HG02938 (cell line): ENCODE results near the gene PITRM1.
"Not testable (repeated sequence)": the region's sequence is repeated elsewhere in the genome, so short reads cannot be mapped to it uniquely, and the experiment has no call there.

Experiments used
- ATAC-seq: cut with Tn5 transposase; IDR thresholded peaks from one replicate; pipeline ENCODE4 v1.9.1; 2021; ENCODE audit warnings: mild to moderate bottlenecking, moderate library complexity; ENCODE audit not compliant: unreplicated experiment

PITRM1 gene

DNA sequence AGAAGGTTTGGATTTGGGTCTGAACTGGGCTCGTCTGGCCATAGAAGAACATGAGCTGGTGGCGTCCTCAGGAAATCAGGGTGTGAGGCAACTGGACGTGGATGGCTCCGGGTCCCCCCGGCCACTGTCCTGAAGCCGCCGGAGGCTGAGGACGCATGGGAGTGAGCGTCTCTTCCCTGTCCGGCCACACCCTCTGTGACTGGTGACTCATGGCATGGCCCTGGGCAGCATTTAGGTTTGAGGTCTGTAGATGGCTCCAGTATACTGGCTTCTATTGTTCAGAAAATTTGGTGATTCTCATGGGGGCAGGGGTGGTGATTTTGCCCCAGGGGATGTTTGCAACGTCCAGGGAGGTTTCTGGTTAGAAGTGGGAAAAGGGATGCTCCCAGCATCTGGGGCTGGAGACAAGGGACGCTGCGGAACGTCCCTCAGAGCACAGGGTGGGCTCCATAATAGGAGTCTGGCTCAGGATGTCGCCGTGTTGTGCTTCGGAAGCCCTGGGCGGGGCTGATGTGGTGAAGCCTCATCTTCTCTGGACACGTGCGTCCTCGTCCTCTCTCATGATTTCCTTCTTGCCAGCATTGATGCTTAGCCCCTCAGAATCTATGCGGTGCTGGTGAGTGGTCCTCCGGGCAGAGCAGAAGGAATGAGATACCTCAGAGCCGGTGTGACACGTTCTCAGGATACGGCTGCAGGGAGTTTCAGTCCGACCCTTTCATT is 49.9 kb downstream of the PITRM1 start:
- no peak for ATAC-seq

DNA sequence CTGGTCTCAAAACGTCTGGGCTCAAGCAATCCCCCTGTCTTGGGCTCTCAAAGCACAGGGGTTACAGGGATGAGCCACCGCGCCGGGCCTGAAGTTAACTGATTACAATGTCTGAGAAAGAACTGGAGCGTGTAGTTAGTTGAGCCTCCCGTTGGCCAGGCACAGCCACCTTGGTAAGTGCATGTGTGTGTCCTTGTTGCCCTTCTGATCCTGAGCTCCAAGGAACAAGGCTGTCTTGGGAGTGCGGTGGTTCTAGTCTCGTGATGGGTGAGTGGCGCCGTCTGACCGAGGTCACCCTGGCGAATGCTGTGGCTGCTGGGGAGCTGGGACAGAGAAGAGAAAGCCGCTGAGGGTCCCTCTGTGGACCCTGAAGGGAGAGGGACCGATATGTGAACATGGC is 50.5 kb downstream of the PITRM1 start:
- ATAC-seq, result no peak

- no peak for ATAC-seq
These were observed 52.7 kb downstream of the PITRM1 start for GRCh38 chr10:3119796-3120459.

GRCh38 chr10:3118641-3119091 is 53.9 kb downstream of the PITRM1 start:
- ATAC-seq, result no peak

- no peak for ATAC-seq
These were observed 55.1 kb downstream of the PITRM1 start for GRCh38 chr10:3117486-3117885.

- no peak for ATAC-seq
These were observed 56.0 kb downstream of the PITRM1 start for GRCh38 chr10:3116508-3117100.

GRCh38 chr10:3115685-3116084 is 56.9 kb downstream of the PITRM1 start:
- no peak for ATAC-seq

- ATAC-seq, result no peak
These were observed 59.2 kb downstream of the PITRM1 start for GRCh38 chr10:3113343-3113720.

- ATAC-seq, result no peak
These were observed 60.9 kb downstream of the PITRM1 start for GRCh38 chr10:3111621-3112163.

GRCh38 chr10:3110782-3111620 is 61.6 kb downstream of the PITRM1 start:
- no peak for ATAC-seq

- ATAC-seq, result no peak
These were observed 62.9 kb downstream of the PITRM1 start for GRCh38 chr10:3109633-3110032.

DNA sequence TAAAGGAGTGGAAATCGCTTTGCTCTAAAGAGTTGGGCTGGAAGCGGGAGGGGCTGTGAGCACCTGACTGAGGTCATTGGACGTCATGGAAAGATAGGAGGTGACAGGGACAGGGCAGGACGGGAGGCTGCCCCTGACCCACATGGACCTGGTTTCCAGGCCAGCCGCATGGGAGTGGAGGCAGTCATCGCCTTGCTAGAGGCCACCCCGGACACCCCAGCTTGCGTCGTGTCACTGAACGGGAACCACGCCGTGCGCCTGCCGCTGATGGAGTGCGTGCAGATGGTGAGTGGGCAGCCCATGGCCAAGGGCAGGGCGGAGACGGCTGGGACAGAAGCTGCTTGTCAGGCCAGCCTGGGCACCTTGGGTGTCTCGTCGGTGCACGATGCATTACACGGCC is 63.4 kb downstream of the PITRM1 start:
- no peak for ATAC-seq

DNA sequence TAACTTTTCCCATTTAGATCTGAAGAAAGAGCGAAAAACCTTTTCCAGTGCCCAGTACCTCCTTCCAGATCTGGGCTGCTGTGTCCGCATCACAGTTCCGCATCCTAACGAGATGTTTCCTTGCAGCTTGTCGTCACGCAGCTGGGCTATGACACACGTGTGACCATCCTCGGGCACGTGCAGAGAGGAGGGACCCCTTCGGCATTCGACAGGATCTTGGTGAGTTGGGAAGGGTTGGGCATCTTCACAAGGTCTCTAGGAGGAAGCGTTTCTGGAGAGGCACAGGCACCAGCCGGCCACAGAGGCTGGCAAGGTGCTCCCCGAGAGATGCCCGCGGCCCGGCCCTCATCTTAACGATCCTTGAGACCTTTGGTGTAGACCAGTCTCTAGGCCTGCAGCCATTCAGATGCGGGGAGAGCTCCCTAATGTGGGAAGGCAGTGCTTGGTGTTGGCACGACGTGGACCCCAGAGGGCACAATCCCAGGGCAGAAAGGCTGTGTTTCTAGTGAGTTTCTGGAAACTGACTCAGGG is 63.9 kb downstream of the PITRM1 start:
- ATAC-seq, result no peak

DNA sequence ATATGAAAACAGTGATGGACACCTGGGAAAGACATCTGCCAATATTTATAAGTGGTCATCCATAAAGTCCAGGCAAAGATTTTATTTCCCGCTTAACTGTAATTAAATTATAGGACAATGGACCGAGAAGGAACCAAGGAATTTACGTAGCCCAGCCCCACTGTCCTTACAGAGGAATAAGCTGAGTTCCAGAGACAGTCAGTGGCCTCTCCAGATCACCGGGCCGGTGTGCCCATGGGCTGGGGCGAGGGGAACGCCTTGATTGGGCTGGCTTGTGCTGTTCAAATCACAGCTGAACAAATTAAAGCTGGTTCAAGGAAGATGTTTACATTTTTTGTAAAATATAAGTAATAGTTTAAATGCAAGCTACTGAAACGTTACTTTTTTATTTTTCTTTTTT is 64.5 kb downstream of the PITRM1 start:
- ATAC-seq, result no peak

DNA sequence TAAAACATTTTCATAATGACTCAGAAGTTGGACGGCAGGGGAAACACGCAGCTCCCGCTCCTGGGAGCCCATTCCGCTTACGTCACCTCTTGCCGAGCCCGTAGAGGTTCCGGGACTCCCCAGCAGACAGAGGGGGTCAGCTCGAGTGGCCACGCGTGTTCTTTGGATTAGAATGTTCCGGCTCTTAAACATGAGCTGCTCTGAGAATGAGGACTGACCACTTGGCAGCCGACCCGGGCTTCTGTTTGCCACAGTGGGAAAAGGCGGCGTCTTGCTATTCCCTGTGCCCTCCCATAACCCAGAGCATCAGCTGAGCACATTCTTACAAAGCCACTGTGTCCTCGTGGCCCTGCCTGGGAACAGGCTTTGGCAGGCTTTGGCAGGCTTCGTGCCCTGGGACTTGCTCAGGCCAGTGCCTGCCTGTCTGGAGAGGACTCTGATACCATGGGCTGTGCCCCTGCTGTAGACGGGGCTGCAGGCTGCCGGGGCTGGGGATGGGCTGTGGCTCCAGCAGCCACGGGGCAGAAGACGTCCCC is 65.1 kb downstream of the PITRM1 start:
- ATAC-seq, result no peak

DNA sequence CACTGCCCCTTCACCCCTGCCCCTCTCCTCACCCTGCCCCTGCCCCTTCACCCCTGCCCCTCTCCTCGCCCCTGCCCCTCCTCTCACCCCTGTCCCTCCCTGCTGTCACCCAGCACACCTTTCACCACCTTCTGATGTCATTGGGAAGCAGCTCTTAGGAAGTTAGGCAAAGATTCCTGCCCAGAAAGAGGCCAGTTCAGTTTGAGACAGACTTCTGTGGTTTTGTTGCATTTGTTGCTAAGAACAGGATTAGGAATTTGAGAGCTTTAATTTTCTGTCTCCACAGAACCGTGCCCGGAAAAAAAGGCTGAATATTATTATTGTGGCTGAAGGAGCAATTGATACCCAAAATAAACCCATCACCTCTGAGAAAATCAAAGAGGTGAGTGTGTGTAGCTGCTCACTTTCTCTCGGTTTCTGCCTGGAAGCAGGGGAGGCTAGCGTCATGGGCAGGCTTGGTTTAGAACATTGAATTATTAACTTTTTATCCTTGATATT is 65.6 kb downstream of the PITRM1 start:
- ATAC-seq, result no peak

DNA sequence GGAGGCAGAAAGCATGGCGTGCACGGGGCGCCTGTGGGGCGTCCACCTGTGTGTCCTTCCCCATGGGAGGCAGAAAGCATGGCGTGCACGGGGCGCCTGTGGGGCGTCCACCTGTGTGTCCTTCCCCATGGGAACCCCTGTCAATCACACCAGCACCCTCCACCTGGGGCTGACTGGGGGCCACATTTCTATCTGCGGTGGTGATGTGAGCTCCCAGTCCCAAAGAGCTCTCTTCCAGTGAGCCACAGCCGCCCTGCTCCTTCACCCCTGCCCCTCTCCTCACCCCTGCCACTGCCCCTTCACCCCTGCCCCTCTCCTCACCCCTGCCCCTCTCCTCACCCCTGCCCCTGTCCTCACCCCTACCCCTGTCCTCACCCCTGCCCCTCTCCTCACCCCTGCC is 66.3 kb downstream of the PITRM1 start:
- not testable (repeated sequence) for ATAC-seq

GRCh38 chr10:3105905-3106304 is 66.7 kb downstream of the PITRM1 start:
- ATAC-seq, result no peak

DNA sequence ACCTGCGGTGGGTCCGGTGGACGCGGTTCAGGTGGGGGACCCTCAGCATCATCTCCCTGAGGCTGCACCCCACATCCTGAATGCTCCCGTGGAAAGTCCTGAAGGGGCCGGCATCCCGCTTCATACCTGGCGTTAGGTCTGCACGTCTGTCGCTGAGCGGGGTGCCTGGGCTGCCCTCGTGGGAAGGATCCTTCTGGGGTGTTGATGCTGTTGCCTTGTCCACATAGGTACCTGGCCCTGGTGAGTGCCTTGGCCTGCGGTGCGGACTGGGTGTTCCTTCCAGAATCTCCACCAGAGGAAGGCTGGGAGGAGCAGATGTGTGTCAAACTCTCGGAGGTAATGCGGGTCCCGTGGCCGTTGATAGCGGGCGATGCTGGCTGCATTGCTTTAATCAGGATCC is 67.4 kb downstream of the PITRM1 start:
- no peak for ATAC-seq

DNA sequence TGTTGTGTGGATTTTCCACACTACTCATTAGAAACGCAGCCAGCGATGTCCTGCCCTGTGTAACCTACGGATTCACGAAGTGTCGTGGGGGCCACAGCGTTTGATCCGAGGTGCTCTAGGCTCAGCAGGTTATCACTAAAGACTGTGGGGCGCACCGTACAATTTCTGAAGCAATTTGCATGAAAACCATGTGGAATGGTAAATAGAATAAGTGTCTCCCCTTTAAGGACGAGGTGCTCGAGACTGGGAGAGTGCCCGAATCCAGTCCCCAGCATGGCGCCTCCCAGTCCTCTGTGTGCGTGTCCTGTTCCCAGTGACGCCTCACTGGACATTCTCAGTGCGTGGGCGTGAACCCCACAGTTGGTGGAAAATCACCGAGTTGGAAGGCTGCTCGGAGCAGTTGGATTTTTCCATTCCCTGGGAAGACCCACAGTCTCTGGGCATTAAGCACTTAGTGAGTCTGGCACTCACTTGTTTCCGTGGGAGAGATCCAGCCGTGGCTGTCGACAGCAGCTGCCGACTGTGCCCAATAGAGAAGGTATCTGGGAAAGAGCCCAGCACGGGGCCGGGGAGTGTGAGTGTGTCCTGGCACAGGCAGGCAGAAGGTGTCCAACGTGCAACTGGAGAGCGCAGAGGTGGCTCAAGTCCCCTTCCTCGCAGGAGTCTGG is 68.2 kb downstream of the PITRM1 start:
- ATAC-seq, result no peak
